B cell (primary cell): Measurements from ENCODE around the gene CTPS2. TPM values are rescaled to one million over a fixed set of nuclear protein-coding genes. Genes with fewer than 3 reads are reported as not detected.

ENCODE experiments used
- ATAC-seq: fragments of 200-7000 bp; cut with Tn5 transposase; one replicate; pipeline ENCODE4 v1.10.0; 2021; ENCODE audit warnings: low read depth, mild to moderate bottlenecking, moderate number of reproducible peaks, moderate library complexity
- CTCF ChIA-PET: fragments of 350-600 bp; sonication (Branson Sonifier 250); formaldehyde crosslinking; loops from one replicate; lab custom pipeline; 2021; ENCODE audit warnings: antibody characterized with exemption, inconsistent platforms; lab: Charles Lee
- POLR2A ChIA-PET: fragments of 350-600 bp; sonication (Branson Sonifier 250); formaldehyde crosslinking; loops from one replicate; lab custom pipeline; 2021; ENCODE audit warnings: antibody characterized with exemption; lab: Charles Lee
- DNase-seq: peaks from one replicate; pipeline ENCODE4 v3.0.0; 2013
- H2AFZ ChIP-seq: 2 replicates; pipeline ENCODE4 v1.6.1; 2012; ENCODE audit warnings: mild to moderate bottlenecking, low read depth, low read length; ENCODE audit not compliant: insufficient read depth, poor library complexity, severe bottlenecking
- H3K27ac ChIP-seq, 2 donors: 1 replicate in 1 of 2; 2 replicates in 1 of 2; pipeline ENCODE4 v1.5.1; 2012 to 2013; ENCODE audit warnings: low read length in 2 of 2, mild to moderate bottlenecking in 2 of 2, moderate library complexity in 1 of 2
- H3K27me3 ChIP-seq, 4 experiments: fragments of 200-600 bp in 1 of 4; sonication (generic) in 1 of 4; replicated peaks in 1 of 4; 1 replicate in 2 of 4; 2 replicates in 2 of 4; pipeline versions ENCODE4 v1.6.1 to v1.7.0; 2013 to 2016; ENCODE audit warnings: low read length in 3 of 4, mild to moderate bottlenecking in 2 of 4, mixed read lengths in 1 of 4, moderate library complexity in 1 of 4; ENCODE audit not compliant: insufficient read depth in 4 of 4, control insufficient read depth in 3 of 4; ENCODE audit errors: control extremely low read depth in 1 of 4
- H3K36me3 ChIP-seq, 2 experiments: replicated peaks in 1 of 2; 1 replicate in 1 of 2; 2 replicates in 1 of 2; pipeline versions ENCODE4 v1.6.1 to v1.7.1; 2013; ENCODE audit warnings: low read length in 1 of 2; ENCODE audit not compliant: insufficient read depth in 2 of 2, control insufficient read depth in 1 of 2; ENCODE audit errors: control extremely low read depth in 1 of 2, extremely low read depth in 1 of 2
- H3K4me1 ChIP-seq, 2 donors: fragments of 200-600 bp in 1 of 2; sonication (generic) in 1 of 2; 1 replicate in 1 of 2; 2 replicates in 1 of 2; pipeline versions ENCODE4 v1.5.1 to v1.6.1; 2013 to 2017; ENCODE audit warnings: low read length in 2 of 2; ENCODE audit not compliant: control insufficient read depth in 2 of 2, insufficient read depth in 2 of 2
- H3K4me2 ChIP-seq: replicated peaks from 2 replicates; pipeline ENCODE3; 2012; ENCODE audit warnings: mild to moderate bottlenecking, low read depth, low read length; ENCODE audit not compliant: poor library complexity, severe bottlenecking
- H3K4me3 ChIP-seq, 5 experiments: fragments of 200-600 bp in 1 of 5; sonication (generic) in 1 of 5; 1 replicate in 3 of 5; 2 replicates in 2 of 5; pipeline versions ENCODE4 v1.5.1 to v1.7.0; 2011 to 2016; ENCODE audit warnings: low read length in 4 of 5, mild to moderate bottlenecking in 4 of 5, low read depth in 2 of 5, control low read depth in 1 of 5, moderate library complexity in 1 of 5; ENCODE audit not compliant: insufficient read depth in 1 of 5; ENCODE audit errors: control extremely low read depth in 1 of 5, extremely low read depth in 1 of 5
- H3K79me2 ChIP-seq: fragments of 200-600 bp; sonication (generic); one replicate; pipeline ENCODE4 v1.6.0; 2016; ENCODE audit warnings: low read length; ENCODE audit not compliant: control insufficient read depth, insufficient read depth
- H3K9ac ChIP-seq: fragments of 200-600 bp; sonication (generic); 2 replicates; pipeline ENCODE4 v1.6.1; 2017; ENCODE audit warnings: mild to moderate bottlenecking, low read length, moderate library complexity
- H3K9me3 ChIP-seq, 3 donors: one replicate each; pipeline versions ENCODE4 v1.6.1 to v1.7.1; 2013; ENCODE audit warnings: low read length in 2 of 3; ENCODE audit not compliant: control insufficient read depth in 2 of 3, insufficient read depth in 1 of 3; ENCODE audit errors: control extremely low read depth in 1 of 3
- H4K20me1 ChIP-seq: 2 replicates; pipeline ENCODE4 v1.6.0; 2012; ENCODE audit warnings: mild to moderate bottlenecking, low read length; ENCODE audit not compliant: insufficient read depth, control insufficient read depth, poor library complexity, severe bottlenecking
- H3K27ac Mint-ChIP-seq: one replicate; pipeline ENCODE4 v1.8.0; 2021; ENCODE audit warnings: mixed read lengths
- H3K27me3 Mint-ChIP-seq: one replicate; pipeline ENCODE4 v1.8.0; 2021; ENCODE audit warnings: mixed read lengths
- H3K4me1 Mint-ChIP-seq: one replicate; pipeline ENCODE4 v1.8.0; 2021; ENCODE audit warnings: mixed read lengths
- H3K4me3 Mint-ChIP-seq: one replicate; pipeline ENCODE4 v1.8.0; 2021; ENCODE audit warnings: mixed read lengths
- H3K9me3 Mint-ChIP-seq: one replicate; pipeline ENCODE4 v1.8.0; 2022; ENCODE audit warnings: mixed read lengths; ENCODE audit not compliant: insufficient read depth
- CTCF ChIP-seq: fragments of 200-600 bp; IDR thresholded peaks from one replicate; pipeline ENCODE4 v1.8.0; 2022; ENCODE audit warnings: antibody characterized with exemption, mild to moderate bottlenecking
- EZH2 ChIP-seq: IDR thresholded peaks from 2 replicates; pipeline ENCODE4 v1.6.1; 2012; ENCODE audit warnings: borderline replicate concordance, low read depth, mild to moderate bottlenecking, moderate library complexity, low read length; ENCODE audit not compliant: insufficient read depth, poor library complexity, severe bottlenecking
- WGBS: methylation state at CpG from one replicate; pipeline ENCODE4 v1.1.5; 2013; ENCODE audit warnings: missing lambda C conversion rate; ENCODE audit not compliant: insufficient coverage; 5-methylcytosine and 5-hydroxymethylcytosine counted together
- intact Hi-C: fragments of 100-400 bp; cut with micrococcal nuclease; formaldehyde crosslinking; loops from one replicate; pipeline ENCODE4 v1.10.0; 2022
- polyA plus RNA-seq: library from polyadenylated mRNA; depleted of rRNA; stranded (reverse); fragments of >200 nt; gene quantifications from 2 replicates; pipeline ENCODE4 v1.2.3, GENCODE V29; 2012
- total RNA-seq, 2 donors: library from RNA; stranded (reverse); fragments of 120-200 nt in 1 of 2; gene quantifications; 1 replicate in 1 of 2; 2 replicates in 1 of 2; pipeline versions ENCODE4 v1.2.3 to v1.2.4, GENCODE V29; 2013 to 2022

The CTPS2 gene
- total and polyA plus RNA-seq, 2 donors (not counting 1 experiment from before 2014, with no cell fraction given): 2.5 to 11.7 TPM

- intact Hi-C loops: no loop called here
- no peak overlapping the region for H3K27ac Mint-ChIP-seq
- no peak for ATAC-seq
- Histone ChIP-seq H3K4me2 (no peak overlapping the region), H3K27me3 (no peaks in the 10 kb centered on the region), H4K20me1 (no peaks in the 10 kb centered on the region), H3K36me3 (peaks cover 3 to 27% of the 10 kb centered on the region in 2 experiments), H3K9me3 (no peaks in the 10 kb centered on the region), H3K4me3 (no peak overlapping the region), H2AFZ (no peak overlapping the region), H3K4me1 (no peaks in the 10 kb centered on the region), H3K27ac (no peak overlapping the region), H3K9ac (no peak overlapping the region), H3K79me2 (no peaks in the 10 kb centered on the region)
- no peak for DNase-seq
- no peaks in the 10 kb centered on the region for H3K27me3 Mint-ChIP-seq
- H3K4me3 Mint-ChIP-seq: no peak overlapping the region
- 100% methylated on average over 3 of the region's 12 CpGs for WGBS
- H3K9me3 Mint-ChIP-seq: no peaks in the 10 kb centered on the region
- ChIA-PET CTCF (interaction anchor here (0.7 kb wide), 1 partner anchor 495 kb away, joined by 3 read pairs; no protein-coding TSS in a partner anchor), POLR2A (no interaction called here)
- TF ChIP-seq CTCF (no peak), EZH2 (no peak)
- H3K4me1 Mint-ChIP-seq: no peaks in the 10 kb centered on the region
These were observed 31.3 kb upstream of the CTPS2 start for GRCh38 chrX:16743604-16744325.

GRCh38 chrX:16739574-16739973 lies 27.1 kb upstream of the CTPS2 start:
- H3K36me3 ChIP-seq: peaks cover 2 to 24% of the 10 kb centered on the region in 2 experiments
- no peaks in the 10 kb centered on the region for H3K4me1 ChIP-seq
- H3K27ac ChIP-seq: no peak overlapping the region
- H3K4me2 ChIP-seq: no peak overlapping the region
- POLR2A ChIA-PET: no interaction called here
- no peak overlapping the region for H3K4me3 Mint-ChIP-seq
- H3K9me3 Mint-ChIP-seq: no peaks in the 10 kb centered on the region
- TF ChIP-seq EZH2: no peak
- TF ChIP-seq CTCF: no peak
- H3K4me1 Mint-ChIP-seq: no peaks in the 10 kb centered on the region
- H3K27ac Mint-ChIP-seq: no peak overlapping the region
- no peaks in the 10 kb centered on the region for H3K27me3 ChIP-seq
- ATAC-seq: no peak
- H4K20me1 ChIP-seq: no peaks in the 10 kb centered on the region
- H3K9me3 ChIP-seq: no peaks in the 10 kb centered on the region
- WGBS: 67% methylated on average over 3 of the region's 6 CpGs
- no peak overlapping the region for H3K9ac ChIP-seq
- no peak overlapping the region for H2AFZ ChIP-seq
- H3K79me2 ChIP-seq: no peaks in the 10 kb centered on the region
- no peak for DNase-seq
- CTCF ChIA-PET: no interaction called here
- intact Hi-C loops: no loop called here
- no peaks in the 10 kb centered on the region for H3K27me3 Mint-ChIP-seq
- H3K4me3 ChIP-seq: no peak overlapping the region
